Measurements from ENCODE around the gene COL23A1. TPM values are rescaled to one million over a fixed set of nuclear protein-coding genes. Genes with fewer than 3 reads are reported as not detected.

The COL23A1 gene
- total and polyA plus RNA-seq, 2 of the 8 experiments (the other 6 are each of a cell fraction or from before 2014, with no cell fraction given) = 3.1 to 4.7 TPM

GRCh38 chr5:178352035-178352349, 238.2 kb downstream of the COL23A1 start (continued):
- TF ChIP-seq EP300 (IDR thresholded peaks at IDR 0.05; ENCODE audit: borderline replicate concordance in 1 of 2, low read depth in 2 of 2, low read length in 2 of 2) (no peak), SIRT6 (IDR thresholded peaks at IDR 0.05; ENCODE audit: low read length) (no peak), JUND (IDR thresholded peaks at IDR 0.05; ENCODE audit: low read length) (no peak), ZNF274 (IDR thresholded peaks at IDR 0.05; ENCODE audit: borderline replicate concordance, extremely low read depth, low read length) (no peak)

All from H1 (cell line).